ENCODE measurements around the gene FUBP3.

- TF ChIP-seq, protein P1, sequence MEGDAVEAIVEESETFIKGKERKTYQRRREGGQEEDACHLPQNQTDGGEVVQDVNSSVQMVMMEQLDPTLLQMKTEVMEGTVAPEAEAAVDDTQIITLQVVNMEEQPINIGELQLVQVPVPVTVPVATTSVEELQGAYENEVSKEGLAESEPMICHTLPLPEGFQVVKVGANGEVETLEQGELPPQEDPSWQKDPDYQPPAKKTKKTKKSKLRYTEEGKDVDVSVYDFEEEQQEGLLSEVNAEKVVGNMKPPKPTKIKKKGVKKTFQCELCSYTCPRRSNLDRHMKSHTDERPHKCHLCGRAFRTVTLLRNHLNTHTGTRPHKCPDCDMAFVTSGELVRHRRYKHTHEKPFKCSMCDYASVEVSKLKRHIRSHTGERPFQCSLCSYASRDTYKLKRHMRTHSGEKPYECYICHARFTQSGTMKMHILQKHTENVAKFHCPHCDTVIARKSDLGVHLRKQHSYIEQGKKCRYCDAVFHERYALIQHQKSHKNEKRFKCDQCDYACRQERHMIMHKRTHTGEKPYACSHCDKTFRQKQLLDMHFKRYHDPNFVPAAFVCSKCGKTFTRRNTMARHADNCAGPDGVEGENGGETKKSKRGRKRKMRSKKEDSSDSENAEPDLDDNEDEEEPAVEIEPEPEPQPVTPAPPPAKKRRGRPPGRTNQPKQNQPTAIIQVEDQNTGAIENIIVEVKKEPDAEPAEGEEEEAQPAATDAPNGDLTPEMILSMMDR (IDR thresholded peaks at IDR 0.05 in 8 of 11, conservative IDR thresholded peaks at IDR 0.05 in 3 of 11), result no peak
- no peak for TF ChIP-seq POLR2A (IDR thresholded peaks at IDR 0.05)
Observed at GRCh38 chr9:130666393-130667119, 87.2 kb downstream of the FUBP3 start.
